Glutamatergic neuron (in vitro differentiated cells): Measurements from ENCODE around the gene ATP13A2. TPM values are rescaled to one million over a fixed set of nuclear protein-coding genes. Genes with fewer than 3 reads are reported as not detected.

Experiments used
- DNase-seq: peaks from one replicate; pipeline ENCODE4 v3.0.0; 2022
- H3K27ac Mint-ChIP-seq: one replicate; pipeline ENCODE4 v1.8.0; 2020; ENCODE audit warnings: mild to moderate bottlenecking, mixed read lengths, inconsistent platforms; ENCODE audit not compliant: unreplicated experiment
- H3K27me3 Mint-ChIP-seq: one replicate; pipeline ENCODE4 v1.8.0; 2020; ENCODE audit warnings: mild to moderate bottlenecking, moderate library complexity, mixed read lengths, inconsistent platforms; ENCODE audit not compliant: unreplicated experiment
- H3K36me3 Mint-ChIP-seq: one replicate; pipeline ENCODE4 v1.8.0; 2020; ENCODE audit warnings: mild to moderate bottlenecking, mixed read lengths, inconsistent platforms; ENCODE audit not compliant: unreplicated experiment
- H3K4me1 Mint-ChIP-seq: one replicate; pipeline ENCODE4 v1.8.0; 2020; ENCODE audit warnings: mild to moderate bottlenecking, low read depth, mixed read lengths, inconsistent platforms; ENCODE audit not compliant: unreplicated experiment
- H3K4me3 Mint-ChIP-seq: one replicate; pipeline ENCODE4 v1.8.0; 2020; ENCODE audit warnings: mild to moderate bottlenecking, mixed read lengths, inconsistent platforms; ENCODE audit not compliant: unreplicated experiment
- H3K9me3 Mint-ChIP-seq: one replicate; pipeline ENCODE4 v1.8.0; 2020; ENCODE audit warnings: mild to moderate bottlenecking, moderate library complexity, mixed read lengths, inconsistent platforms; ENCODE audit not compliant: unreplicated experiment
- total RNA-seq: library from RNA; stranded (reverse); fragmentation: NEBNext Ultra II Directional; extraction: Animal tissue kit (Norgen Biotek cat#: 25700); gene quantifications from one replicate; pipeline ENCODE4 v1.2.1, GENCODE V29; 2021; ENCODE audit not compliant: unreplicated experiment
- TF ChIP-seq, protein P1 (sequence below): fragments of 200-600 bp; sonication (generic); IDR thresholded peaks from one replicate; pipeline ENCODE4 v1.5.0; 2021; ENCODE audit not compliant: partially characterized antibody, unreplicated experiment

The ATP13A2 gene
- total RNA-seq, 1 donor from 2014 or later = 65.0 TPM

DNA sequence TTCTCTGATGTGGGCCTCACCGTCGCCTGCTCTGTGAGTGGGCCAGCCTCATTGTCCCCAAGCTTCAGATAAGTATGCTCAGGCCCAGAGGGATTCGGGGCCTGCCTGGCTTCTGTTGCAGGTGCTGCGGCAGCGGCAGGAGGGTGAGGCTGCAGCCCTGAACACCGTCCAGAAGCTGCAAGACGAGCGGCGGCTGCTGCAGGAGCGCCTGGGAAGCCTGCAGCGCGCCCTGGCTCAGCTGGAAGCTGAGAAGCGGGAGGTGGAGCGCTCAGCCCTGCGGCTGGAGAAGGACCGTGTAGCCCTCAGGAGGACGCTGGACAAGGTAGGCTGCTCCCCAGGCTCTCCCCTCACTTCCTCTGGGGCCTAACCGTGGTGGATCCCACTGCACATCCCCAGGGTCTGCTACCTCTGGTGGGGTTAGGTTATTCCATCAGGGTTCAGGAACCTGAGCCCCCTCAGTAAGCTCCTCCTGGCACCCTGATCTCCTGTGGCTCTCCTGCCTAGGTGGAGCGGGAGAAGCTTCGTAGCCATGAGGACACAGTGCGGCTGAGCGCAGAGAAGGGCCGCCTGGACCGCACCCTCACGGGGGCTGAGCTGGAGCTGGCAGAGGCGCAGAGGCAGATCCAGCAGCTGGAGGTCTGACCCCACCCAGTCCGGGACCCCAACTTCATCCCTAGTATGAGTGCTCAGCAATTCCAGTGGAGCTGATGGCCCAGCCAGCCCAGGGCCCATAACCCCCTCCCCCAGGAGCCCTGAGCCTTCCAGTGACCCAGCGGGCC is 41.4 kb downstream of the ATP13A2 start:
- peaks cover 2% of the 10 kb centered on the region for H3K9me3 Mint-ChIP-seq
- TF ChIP-seq, protein P1, sequence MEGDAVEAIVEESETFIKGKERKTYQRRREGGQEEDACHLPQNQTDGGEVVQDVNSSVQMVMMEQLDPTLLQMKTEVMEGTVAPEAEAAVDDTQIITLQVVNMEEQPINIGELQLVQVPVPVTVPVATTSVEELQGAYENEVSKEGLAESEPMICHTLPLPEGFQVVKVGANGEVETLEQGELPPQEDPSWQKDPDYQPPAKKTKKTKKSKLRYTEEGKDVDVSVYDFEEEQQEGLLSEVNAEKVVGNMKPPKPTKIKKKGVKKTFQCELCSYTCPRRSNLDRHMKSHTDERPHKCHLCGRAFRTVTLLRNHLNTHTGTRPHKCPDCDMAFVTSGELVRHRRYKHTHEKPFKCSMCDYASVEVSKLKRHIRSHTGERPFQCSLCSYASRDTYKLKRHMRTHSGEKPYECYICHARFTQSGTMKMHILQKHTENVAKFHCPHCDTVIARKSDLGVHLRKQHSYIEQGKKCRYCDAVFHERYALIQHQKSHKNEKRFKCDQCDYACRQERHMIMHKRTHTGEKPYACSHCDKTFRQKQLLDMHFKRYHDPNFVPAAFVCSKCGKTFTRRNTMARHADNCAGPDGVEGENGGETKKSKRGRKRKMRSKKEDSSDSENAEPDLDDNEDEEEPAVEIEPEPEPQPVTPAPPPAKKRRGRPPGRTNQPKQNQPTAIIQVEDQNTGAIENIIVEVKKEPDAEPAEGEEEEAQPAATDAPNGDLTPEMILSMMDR = no peak
- H3K4me1 Mint-ChIP-seq = peaks cover 2% of the 10 kb centered on the region
- no peak overlapping the region for H3K27ac Mint-ChIP-seq
- no peak for DNase-seq
- H3K4me3 Mint-ChIP-seq = no peak overlapping the region
- H3K36me3 Mint-ChIP-seq = no peaks in the 10 kb centered on the region
- H3K27me3 Mint-ChIP-seq = peaks cover 3% of the 10 kb centered on the region

DNA sequence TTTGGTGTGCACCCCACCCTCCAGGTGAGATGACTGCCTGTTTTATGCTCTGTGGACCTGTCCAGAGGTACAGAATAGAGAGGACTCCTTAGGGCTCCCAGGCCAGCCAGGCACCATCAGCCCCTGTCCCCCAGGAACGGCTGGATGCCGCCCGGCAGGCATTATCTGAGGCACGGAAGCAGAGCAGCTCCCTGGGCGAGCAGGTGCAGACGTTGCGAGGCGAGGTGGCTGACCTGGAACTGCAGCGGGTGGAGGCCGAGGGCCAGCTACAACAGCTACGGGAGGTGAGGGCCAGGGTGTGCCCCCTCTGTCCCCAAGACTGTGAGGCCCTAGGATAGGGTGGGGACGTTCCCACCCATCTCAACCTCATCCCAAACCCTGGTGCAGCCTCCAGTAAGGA is 42.1 kb downstream of the ATP13A2 start:
- Mint-ChIP-seq H3K36me3 (no peaks in the 10 kb centered on the region), H3K4me1 (peaks cover 2% of the 10 kb centered on the region), H3K27me3 (peaks cover 1% of the 10 kb centered on the region), H3K4me3 (no peak overlapping the region), H3K27ac (no peak overlapping the region), H3K9me3 (peaks cover 2% of the 10 kb centered on the region)
- TF ChIP-seq, protein P1 = no peak
- no peak for DNase-seq

DNA sequence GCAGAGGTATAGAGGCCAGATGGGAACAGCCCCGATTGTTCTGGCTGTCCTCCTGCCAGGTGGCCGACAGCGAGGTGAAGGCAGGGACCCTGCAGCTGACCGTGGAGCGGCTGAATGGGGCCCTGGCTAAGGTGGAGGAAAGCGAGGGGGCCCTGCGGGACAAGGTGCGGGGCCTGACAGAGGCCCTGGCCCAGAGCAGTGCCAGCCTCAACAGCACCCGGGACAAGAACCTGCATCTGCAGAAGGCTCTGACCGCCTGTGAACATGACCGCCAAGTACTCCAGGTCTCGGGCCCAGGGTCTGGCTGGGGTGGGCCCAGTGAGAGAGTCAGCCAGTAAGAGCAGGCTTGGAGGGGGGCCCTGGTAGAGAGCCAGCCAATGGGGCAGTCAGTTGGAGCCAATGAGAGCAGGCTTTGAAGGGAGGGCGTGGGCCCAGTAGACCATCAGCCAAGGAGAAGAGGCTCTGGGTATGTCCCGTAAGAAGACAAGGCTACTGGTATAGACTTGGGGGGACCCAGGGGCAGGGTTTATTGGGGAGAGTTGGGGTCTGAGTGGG is 42.6 kb downstream of the ATP13A2 start:
- peaks cover 2% of the 10 kb centered on the region for H3K9me3 Mint-ChIP-seq
- no peak overlapping the region for H3K27ac Mint-ChIP-seq
- peaks cover 3% of the 10 kb centered on the region for H3K27me3 Mint-ChIP-seq
- H3K4me1 Mint-ChIP-seq = peaks cover 2% of the 10 kb centered on the region
- TF ChIP-seq, protein P1 = no peak
- DNase-seq = no peak
- no peaks in the 10 kb centered on the region for H3K36me3 Mint-ChIP-seq
- H3K4me3 Mint-ChIP-seq = no peak overlapping the region

DNA sequence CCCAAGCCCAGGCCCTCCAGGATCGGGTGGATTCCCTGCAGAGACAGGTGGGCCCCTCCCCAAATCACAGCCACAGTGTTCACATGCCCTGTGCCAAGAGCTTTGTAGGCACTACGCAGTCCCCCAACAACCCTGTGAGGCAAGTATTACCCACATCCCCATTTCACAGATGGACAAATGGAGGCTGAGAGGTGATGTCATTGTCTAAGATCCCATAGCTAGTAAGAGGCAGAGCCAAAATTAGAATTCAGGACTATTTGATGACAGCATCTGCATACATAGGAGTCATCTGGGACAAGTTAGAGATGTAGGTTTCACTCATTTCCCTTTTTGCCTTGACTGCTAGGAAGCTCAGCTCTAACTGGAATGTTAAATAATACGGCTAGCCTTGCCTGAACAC is 43.4 kb downstream of the ATP13A2 start:
- TF ChIP-seq, protein P1 = no peak
- H3K36me3 Mint-ChIP-seq = no peaks in the 10 kb centered on the region

DNA sequence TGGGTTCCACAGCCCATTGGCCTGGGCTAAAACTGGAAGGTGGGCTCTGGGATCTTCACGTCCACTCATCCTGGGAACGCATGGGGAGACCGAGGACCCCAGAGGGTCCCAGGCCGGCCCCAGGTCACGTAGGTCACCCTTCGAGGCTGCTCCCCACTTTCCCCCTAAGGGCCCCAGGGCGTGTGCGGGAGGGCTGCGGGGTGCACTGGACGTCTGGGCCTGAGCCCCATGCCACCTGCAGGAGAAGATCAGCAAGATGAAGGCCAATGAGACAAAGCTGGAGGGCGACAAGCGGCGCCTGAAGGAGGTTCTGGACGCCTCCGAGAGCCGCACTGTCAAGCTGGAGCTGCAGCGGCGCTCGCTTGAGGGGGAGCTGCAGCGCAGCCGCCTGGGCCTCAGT is 43.8 kb downstream of the ATP13A2 start:
- Mint-ChIP-seq H3K4me1 (peaks cover 2% of the 10 kb centered on the region), H3K4me3 (no peak overlapping the region), H3K36me3 (no peaks in the 10 kb centered on the region), H3K9me3 (peaks cover 2% of the 10 kb centered on the region), H3K27me3 (peaks cover 2% of the 10 kb centered on the region), H3K27ac (no peak overlapping the region)
- no peak for DNase-seq
- TF ChIP-seq, protein P1 = no peak

More for the DNA sequence above, 43.4 kb downstream of the ATP13A2 start:
- peaks cover 2% of the 10 kb centered on the region for H3K4me1 Mint-ChIP-seq
- no peak overlapping the region for H3K27ac Mint-ChIP-seq
- H3K9me3 Mint-ChIP-seq = peaks cover 2% of the 10 kb centered on the region
- no peak overlapping the region for H3K4me3 Mint-ChIP-seq
- H3K27me3 Mint-ChIP-seq = peaks cover 3% of the 10 kb centered on the region
- DNase-seq = no peak
